GM12801 (cell line): ENCODE measurements around the gene STRAP.

Experiments used
- TF ChIP-seq, protein P1 (sequence below): IDR thresholded peaks from one replicate; pipeline ENCODE4 v1.5.1; 2011; ENCODE audit warnings: control low read depth; ENCODE audit not compliant: insufficient read length; ENCODE audit errors: extremely low read depth

Gene STRAP

DNA sequence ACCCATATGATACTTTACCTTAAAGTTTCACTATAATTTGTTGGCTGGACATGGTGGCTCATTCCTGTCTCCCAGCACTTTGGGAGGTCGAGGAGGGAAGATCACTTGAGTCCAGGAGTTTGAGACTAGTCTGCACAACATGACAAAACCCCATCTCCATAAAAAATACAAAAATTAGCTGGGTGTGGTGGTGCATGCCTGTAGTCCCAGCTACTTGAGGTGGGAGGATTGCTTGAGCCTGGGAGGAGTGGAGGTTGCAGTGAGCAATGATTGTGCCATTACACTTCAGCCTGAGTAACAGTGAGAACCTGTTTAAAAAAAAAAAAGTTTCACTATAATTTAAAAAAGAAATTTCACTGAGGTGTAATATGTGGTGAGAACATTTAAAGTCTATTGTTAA is 50.1 kb downstream of the STRAP start:
- TF ChIP-seq, protein P1, sequence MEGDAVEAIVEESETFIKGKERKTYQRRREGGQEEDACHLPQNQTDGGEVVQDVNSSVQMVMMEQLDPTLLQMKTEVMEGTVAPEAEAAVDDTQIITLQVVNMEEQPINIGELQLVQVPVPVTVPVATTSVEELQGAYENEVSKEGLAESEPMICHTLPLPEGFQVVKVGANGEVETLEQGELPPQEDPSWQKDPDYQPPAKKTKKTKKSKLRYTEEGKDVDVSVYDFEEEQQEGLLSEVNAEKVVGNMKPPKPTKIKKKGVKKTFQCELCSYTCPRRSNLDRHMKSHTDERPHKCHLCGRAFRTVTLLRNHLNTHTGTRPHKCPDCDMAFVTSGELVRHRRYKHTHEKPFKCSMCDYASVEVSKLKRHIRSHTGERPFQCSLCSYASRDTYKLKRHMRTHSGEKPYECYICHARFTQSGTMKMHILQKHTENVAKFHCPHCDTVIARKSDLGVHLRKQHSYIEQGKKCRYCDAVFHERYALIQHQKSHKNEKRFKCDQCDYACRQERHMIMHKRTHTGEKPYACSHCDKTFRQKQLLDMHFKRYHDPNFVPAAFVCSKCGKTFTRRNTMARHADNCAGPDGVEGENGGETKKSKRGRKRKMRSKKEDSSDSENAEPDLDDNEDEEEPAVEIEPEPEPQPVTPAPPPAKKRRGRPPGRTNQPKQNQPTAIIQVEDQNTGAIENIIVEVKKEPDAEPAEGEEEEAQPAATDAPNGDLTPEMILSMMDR, result no peak

DNA sequence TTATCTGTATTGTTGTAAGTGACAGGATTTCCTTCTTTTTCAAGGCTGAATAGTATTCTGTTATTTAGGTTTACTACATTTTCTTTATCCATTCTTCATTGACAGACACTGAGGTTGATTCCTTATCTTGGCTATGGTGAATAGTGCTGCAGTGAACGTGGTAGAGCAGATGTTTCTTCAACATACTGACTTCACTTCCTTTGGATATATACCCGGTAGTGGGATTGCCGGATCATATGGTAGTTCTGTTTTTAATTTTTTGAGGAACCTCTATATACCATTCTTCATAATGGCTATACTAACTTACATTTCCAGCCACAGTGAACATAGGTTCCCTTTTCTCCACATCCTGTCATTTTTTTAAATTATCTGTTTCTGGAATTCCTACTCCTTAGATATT is 50.8 kb downstream of the STRAP start:
- TF ChIP-seq, protein P1, result no peak

DNA sequence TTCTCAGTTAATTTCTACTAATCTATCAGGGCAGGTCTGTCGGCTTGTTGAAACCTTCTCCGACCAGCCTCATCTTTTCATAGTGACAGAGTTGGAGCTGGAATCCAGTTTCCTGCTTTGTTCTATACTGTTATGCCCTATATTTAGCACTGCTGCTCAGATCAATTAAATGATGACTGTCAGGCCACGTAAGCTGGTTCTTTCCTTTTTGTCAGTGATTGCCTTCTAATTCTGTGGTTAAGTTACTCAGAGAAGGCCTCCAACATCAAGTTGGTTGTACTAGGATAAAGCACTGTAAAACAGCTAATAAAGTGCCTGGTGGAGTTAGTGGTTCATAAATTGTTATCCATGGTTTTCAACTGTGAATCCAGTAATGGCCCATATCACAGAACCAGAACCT is 51.6 kb downstream of the STRAP start:
- TF ChIP-seq, protein P1, result no peak

DNA sequence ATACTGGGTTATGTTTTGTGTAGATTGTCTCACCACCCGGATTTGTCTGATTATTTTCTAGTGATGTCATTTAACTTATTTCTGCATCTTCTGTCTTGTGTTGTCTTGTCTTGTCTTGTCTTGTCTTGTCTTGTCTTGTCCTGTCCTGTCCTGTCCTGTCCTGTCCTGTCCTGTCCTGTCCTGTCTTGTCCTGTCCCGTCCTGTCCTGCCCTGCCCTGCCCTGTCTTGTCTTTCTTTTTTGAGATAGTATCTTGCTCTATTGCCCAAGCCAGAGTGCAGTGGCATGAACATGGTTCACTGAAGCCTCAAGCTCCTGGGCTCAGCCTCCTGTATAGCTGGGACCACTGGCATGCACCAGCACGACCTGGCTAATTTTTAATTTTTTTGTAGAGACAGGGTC is 54.6 kb downstream of the STRAP start:
- TF ChIP-seq, protein P1, result no peak

DNA sequence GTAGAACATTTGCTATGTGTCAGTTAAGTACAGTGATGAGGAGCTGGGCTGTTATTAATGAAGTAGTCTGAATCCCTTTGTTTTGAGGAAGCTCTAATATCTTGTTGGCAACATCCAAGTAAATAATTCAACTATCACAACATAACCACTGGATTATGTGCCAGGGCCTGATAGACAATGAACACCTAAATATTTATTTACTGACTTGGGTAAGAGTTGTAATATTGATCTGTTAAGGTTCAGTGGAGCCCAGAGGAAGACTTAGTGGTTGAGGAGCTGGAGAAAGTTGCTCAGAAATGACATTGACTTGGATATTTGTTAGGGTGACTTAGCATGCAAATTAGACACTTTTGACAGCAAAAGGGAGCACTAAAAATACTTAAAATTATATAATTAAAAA is 55.7 kb downstream of the STRAP start:
- TF ChIP-seq, protein P1, result no peak

DNA sequence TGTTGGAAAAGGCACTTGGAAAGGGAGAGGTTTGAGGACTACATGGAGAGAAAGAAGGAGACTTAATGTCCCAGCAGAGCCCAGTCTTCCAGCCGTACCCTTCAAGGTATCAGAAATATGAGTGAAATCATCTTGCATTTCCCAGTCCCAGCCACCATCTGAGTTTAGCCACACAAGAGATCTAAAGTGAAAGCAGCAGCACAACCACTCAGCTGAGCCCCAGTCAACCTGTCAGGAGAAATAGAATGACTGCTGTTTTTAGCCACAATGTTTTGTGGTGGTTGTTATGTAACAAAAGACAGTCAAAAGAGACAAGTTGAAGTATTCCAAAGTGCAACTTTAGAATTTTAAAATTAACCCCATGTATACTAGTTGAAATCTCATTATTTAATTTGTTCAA is 56.9 kb downstream of the STRAP start:
- TF ChIP-seq, protein P1, result no peak

DNA sequence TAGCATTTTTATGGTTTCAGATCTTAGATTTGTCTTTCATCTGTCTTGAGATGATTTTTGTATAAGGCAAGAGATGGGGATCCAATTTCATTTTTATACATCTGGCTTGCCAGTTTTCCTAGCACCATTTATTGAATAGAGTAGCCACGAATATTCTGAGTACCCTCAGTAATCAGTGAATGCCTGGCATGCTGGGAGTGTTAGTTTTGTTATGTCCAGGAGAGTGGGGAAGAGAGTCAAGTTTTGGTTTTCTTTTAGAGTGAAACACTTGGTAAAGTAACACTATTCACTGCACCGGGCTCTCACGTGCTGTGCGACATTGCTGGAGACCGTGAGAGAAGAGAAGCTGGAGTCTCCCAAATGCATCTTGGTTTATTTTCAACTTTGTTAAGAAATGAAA is 60.3 kb downstream of the STRAP start:
- TF ChIP-seq, protein P1, result no peak
